Astrocyte of the spinal cord (primary cell): Measurements from ENCODE around the gene GOLGA6L24.
"Not testable (repeated sequence)": the region's sequence is repeated elsewhere in the genome, so short reads cannot be mapped to it uniquely, and the experiment has no call there.

Source experiments
- DNase-seq: peaks from one replicate; pipeline ENCODE4 v3.0.0; 2011; ENCODE audit warnings: low read depth, low spot score
- H3K4me3 ChIP-seq: 2 replicates; pipeline ENCODE4 v1.5.1; 2011; ENCODE audit warnings: low read depth, mild to moderate bottlenecking, low read length, moderate library complexity
- in situ Hi-C: cut with HindIII; loops from 2 replicates; pipeline ENCODE4 v1.10.0; 2017; ENCODE audit warnings: low sequenced_read_pairs

Gene GOLGA6L24, protein sequence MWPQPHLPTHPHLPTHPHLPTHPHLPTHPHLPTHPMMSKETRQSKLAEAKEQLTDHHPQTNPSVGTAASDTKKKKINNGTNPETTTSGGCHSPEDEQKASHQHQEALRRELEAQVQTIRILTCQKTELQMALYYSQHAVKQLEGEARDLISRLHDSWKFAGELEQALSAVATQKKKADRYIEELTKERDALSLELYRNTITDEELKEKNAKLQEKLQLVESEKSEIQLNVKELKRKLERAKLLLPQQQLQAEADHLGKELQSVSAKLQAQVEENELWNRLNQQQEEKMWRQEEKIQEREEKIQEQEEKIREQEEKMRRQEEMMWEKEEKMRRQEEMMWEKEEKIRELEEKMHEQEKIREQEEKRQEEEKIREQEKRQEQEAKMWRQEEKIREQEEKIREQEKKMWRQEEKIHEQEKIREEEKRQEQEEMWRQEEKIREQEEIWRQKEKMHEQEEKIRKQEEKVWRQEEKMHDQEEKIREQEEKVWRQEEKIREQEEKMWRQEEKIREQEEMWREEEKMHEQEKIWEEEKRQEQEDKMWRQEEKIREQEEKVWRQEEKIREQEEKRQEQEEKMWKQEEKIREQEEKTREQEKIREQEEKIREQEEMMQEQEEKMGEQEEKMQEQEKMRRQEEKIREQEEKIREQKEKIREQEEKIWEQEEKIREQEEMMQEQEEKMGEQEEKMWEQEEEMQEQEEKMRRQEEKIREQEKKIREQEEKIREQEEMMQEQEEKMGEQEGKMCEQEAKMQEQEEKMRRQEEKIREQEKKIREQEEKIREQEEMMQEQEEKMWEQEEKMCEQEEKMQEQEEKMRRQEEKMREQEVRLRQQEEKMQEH

DNA sequence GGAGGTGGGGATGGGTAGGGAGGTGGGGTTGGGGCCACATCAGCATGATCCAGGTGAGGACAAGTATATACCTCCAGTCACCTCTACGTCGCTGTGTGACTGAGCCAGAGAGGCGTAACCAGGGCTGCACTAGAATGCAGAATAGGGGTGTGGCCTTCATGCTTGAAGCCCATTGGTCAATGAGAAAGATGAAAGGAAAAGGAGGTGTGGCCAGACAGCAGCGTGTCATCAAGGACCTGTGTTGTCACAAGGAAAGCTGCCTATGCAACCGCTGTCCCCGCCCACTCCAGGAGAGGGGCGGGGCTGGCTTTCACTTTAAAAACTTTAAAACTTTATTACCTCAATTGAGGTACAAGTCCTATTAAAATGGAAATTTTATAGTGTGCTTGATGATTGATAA lies at the start of gene GOLGA6L24:
GOLGA6L24 (minus strand) TSS at position 101 of the 400 bp plus-strand sequence; CDS start at position 40, 61 bp downstream.
- in situ Hi-C loops, H3K4me3 ChIP-seq, DNase-seq: not testable (repeated sequence)

- H3K4me3 ChIP-seq, DNase-seq, in situ Hi-C loops: not testable (repeated sequence)
These were observed 45.0 kb upstream of the GOLGA6L24 start for GRCh38 chr15:28402774-28403435.

DNA sequence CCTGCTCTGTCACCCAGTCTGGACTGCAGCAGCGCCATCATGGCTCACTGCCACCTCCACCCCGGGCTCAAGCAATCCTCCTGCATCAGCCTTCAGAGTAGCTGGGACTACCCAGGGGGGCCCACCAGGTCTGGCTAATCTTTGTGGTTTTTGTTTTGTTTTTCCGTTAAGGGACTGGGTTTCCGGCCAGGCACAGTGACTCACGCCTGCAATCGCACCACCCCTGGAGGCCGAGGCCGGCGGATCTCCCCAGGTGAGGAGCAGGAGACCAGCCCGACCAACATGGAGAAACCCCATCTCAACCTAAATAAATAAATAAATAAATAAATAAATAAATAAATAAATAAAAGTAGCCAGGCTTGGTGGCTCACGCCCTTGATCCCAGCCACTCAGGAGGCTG lies 38.1 kb upstream of the GOLGA6L24 start:
- DNase-seq, H3K4me3 ChIP-seq, in situ Hi-C loops: not testable (repeated sequence)

- DNase-seq, in situ Hi-C loops: not testable (repeated sequence)
These were observed 22.2 kb upstream of the GOLGA6L24 start for GRCh38 chr15:28380053-28380452.

GRCh38 chr15:28378364-28378763 lies 20.5 kb upstream of the GOLGA6L24 start, which contains the start of gene GOLGA8F:
Gene GOLGA8F (plus strand): TSS chr15:28378664. CDS start chr15:28378762, 98 bp downstream.
- H3K4me3 ChIP-seq, DNase-seq, in situ Hi-C loops: not testable (repeated sequence)

More at GRCh38 chr15:28380053-28380452, 22.2 kb upstream of the GOLGA6L24 start:
- H3K4me3 ChIP-seq = not testable (repeated sequence)

- DNase-seq, H3K4me3 ChIP-seq, in situ Hi-C loops: not testable (repeated sequence)
These were observed 7.6 kb upstream of the GOLGA6L24 start for GRCh38 chr15:28365502-28365901.

DNA sequence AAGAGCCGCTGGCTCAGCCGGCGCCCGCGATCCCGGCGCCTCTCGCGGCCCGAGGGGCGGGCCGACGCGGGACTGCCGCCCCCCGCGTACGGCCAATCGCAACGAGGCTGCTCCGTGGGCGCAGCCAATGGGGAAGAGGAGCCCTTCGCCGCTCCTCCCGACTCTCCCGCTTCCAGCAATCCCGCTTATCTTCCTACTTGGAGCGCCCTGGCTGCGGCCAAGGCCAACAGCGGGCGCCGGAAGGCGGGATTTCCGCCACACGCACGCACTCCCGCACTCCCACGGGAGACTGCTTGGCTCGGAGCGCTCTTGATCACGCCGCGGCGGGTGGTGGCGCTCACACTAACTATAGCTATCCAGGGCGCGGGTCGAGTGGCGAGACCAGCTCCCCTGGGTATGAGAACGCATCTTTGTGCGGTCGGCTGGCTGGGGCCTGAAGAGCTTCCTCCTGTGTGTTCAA lies 35.7 kb downstream of the GOLGA6L24 start, which contains the start of gene HERC2:
HERC2 (minus strand) TSS at position 51 of the 460 bp plus-strand sequence. CDS start 746 bp downstream, outside the sequence.
- in situ Hi-C loops, DNase-seq: not testable (repeated sequence)
- peak within 1 kb of the TSS; percentile 44 for H3K4me3 ChIP-seq

GRCh38 chr15:28321358-28322078 lies 36.4 kb downstream of the GOLGA6L24 start:
- DNase-seq, in situ Hi-C loops: not testable (repeated sequence)
- peak overlapping the region; percentile 44 for H3K4me3 ChIP-seq

GRCh38 chr15:28319725-28320124 lies 38.2 kb downstream of the GOLGA6L24 start:
- DNase-seq, in situ Hi-C loops, H3K4me3 ChIP-seq: not testable (repeated sequence)

DNA sequence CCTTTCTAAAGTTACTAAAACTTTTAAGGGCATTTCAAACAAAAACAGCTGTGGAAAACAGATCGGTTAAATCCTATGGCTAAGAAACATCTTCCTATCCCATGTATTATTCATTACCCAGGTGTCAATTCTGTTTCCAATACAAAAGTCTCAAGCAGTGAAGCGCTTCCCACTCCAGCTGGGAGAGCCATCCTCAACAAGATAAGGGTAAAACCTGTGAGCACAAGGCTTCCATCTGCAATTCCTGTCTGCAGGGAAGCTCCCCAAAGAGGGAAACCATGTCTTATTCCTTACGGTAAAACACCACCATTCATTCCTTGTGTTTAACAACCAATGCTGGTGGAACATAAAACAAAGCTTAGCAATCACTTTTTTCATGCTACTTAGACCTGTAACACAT lies 39.1 kb downstream of the GOLGA6L24 start:
- DNase-seq, in situ Hi-C loops, H3K4me3 ChIP-seq: not testable (repeated sequence)

DNA sequence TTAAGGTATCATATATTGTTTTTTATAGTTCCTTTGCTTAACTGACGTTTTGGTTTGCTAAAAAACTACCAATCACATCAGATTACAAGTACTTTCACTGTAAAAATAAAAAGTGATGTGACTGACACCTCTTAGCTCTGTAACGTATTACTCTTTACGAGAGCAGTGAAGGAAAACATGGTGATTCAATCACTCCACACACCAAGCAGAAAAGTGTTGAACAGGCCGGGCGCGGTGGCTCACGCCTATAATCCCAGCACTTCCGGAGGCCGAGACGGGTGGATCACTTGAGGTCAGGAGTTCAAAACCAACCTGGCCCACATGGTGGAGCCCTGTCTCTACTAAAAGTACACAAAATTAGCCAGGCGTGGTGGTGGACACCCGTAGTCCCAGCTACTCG lies 39.8 kb downstream of the GOLGA6L24 start:
- H3K4me3 ChIP-seq, DNase-seq, in situ Hi-C loops: not testable (repeated sequence)

DNA sequence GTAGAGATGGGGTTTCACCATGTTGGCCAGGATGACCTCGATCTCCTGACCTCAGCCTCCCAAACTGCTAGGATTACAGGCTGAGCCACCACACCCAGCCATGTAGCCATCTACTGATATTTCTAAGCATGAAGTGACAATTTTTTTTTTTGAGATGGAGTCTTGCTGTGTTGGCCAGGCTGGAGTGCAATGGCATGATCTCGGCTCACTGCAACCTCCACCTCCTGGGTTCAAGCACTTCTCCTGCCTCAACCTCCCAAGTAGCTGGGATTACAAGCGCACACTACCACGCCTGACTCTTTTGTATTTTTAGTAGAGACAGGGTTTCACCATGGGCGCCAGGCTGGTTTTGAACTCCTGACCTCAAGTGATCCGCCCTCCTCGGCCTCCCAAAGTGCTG lies 40.9 kb downstream of the GOLGA6L24 start:
- in situ Hi-C loops, DNase-seq, H3K4me3 ChIP-seq: not testable (repeated sequence)

GRCh38 chr15:28310454-28310853 lies 47.4 kb downstream of the GOLGA6L24 start:
- in situ Hi-C loops = not testable (repeated sequence)

DNA sequence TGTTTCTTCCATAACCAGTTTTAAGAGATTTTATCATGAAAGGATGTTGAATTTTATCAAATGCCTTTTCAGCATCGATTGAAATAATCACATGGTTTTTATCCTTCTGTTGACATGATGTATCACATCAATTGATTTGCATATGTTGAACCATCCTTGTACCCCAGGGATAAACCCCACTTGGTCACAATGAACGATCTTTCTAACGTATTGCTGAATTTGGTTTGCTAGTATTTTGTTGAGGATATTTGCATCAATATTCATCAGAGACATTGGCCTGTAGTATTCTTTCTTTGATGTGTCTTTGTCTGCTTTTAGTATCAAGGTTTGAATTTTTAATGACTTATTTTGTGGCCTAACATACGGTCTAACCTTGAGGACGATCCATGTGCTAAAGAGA lies 49.2 kb downstream of the GOLGA6L24 start:
- DNase-seq, in situ Hi-C loops, H3K4me3 ChIP-seq: not testable (repeated sequence)

More at GRCh38 chr15:28310454-28310853, 47.4 kb downstream of the GOLGA6L24 start:
- DNase-seq, H3K4me3 ChIP-seq: not testable (repeated sequence)
